ENCODE results near the gene CHI3L1. TPM values are rescaled to one million over a fixed set of nuclear protein-coding genes. Genes with fewer than 3 reads are reported as not detected.
A peak's percentile ranks its signal among the peaks of the same experiment; 100 is the strongest.

The CHI3L1 gene
- total RNA-seq, 1 experiment from 2014 or later: not detected

- H3K79me2 ChIP-seq (ENCODE audit: insufficient read depth, low read length): no peaks in the 10 kb centered on the region
- H3K23me2 ChIP-seq (ENCODE audit: insufficient read length, low read depth, low read length, poor library complexity, severe bottlenecking): peaks cover 3% of the 10 kb centered on the region
- no peak overlapping the region for H4K91ac ChIP-seq (ENCODE audit: insufficient read length, low read depth, low read length)
- no peaks in the 10 kb centered on the region for H3K36me3 Mint-ChIP-seq (ENCODE audit: insufficient read depth in 1 of 3, low read depth in 3 of 3)
- no peaks in the 10 kb centered on the region for H4K20me1 ChIP-seq (ENCODE audit: control insufficient read depth, insufficient read depth, insufficient read length)
- peaks cover 6% of the 10 kb centered on the region; the same call in 1 of the 2 replicates for H3K4me1 ChIP-seq (ENCODE audit: insufficient read depth, low read length)
- peak overlapping the region in 1 of 3 experiments; percentile 57; a peak in 1 of 7 replicates for H3K27ac Mint-ChIP-seq
- no peaks in the 10 kb centered on the region for H3K9me3 ChIP-seq (ENCODE audit: control insufficient read depth, low read depth, low read length)
- H2BK15ac ChIP-seq (ENCODE audit: low read depth, low read length): no peak overlapping the region
- H2BK20ac ChIP-seq (ENCODE audit: low read depth, low read length, poor library complexity, severe bottlenecking): no peak overlapping the region
- no peak overlapping the region for H2BK120ac ChIP-seq (ENCODE audit: low read depth, low read length, poor library complexity, severe bottlenecking)
- H3K14ac ChIP-seq (ENCODE audit: insufficient read depth, low read length): no peak overlapping the region; the same call in 1 of the 2 replicates
- no peak for TF ChIP-seq CTCF (conservative IDR thresholded peaks at IDR 0.05)
- H3K79me1 ChIP-seq (ENCODE audit: insufficient read depth, low read depth, low read length, poor library complexity, severe bottlenecking): no peaks in the 10 kb centered on the region
- H3K4me2 ChIP-seq (ENCODE audit: insufficient read depth, insufficient read length, low read length): no peak overlapping the region
- no peak overlapping the region for H3K23ac ChIP-seq (ENCODE audit: insufficient read length, low read depth, low read length)
- H3K27ac ChIP-seq (ENCODE audit: insufficient read length, low read depth, low read length): no peak overlapping the region
- no CpG with 5 or more reads among the region's 10 CpGs for WGBS (ENCODE audit: extremely low coverage, insufficient read length, low lambda C conversion rate)
- H3K4me1 Mint-ChIP-seq: peaks cover 29 to 41% of the 10 kb centered on the region in 2 experiments
- no peak overlapping the region for H4K8ac ChIP-seq (replicated peaks; ENCODE audit: insufficient read length, low read depth, low read length)
- no peak overlapping the region for H2BK5ac ChIP-seq (ENCODE audit: insufficient read length, low read length)
- H2AFZ ChIP-seq (ENCODE audit: low read length): no peak overlapping the region
- H3T11ph ChIP-seq (ENCODE audit: low read length): no peak overlapping the region
- no peak overlapping the region for H2AK5ac ChIP-seq (ENCODE audit: insufficient read length, low read length)
- DNase-seq: no peak
- no peak overlapping the region for H3K56ac ChIP-seq (ENCODE audit: insufficient read length, low read depth, low read length)
- H3K9ac ChIP-seq (ENCODE audit: extremely low read depth, insufficient read length, low read length): no peak overlapping the region
- H4K5ac ChIP-seq (ENCODE audit: insufficient read length, low read depth, low read length): no peak overlapping the region
- H2BK12ac ChIP-seq (ENCODE audit: insufficient read length, low read depth, low read length): no peak overlapping the region
- H3K4me3 Mint-ChIP-seq: no peak overlapping the region
- no peaks in the 10 kb centered on the region for H3K27me3 ChIP-seq (ENCODE audit: insufficient read depth, low read length)
- no peak overlapping the region for H3K18ac ChIP-seq (ENCODE audit: insufficient read length, low read depth, low read length)
- H3K4ac ChIP-seq (ENCODE audit: low read depth, low read length): no peak overlapping the region
- no peaks in the 10 kb centered on the region; the same call in 1 of the 2 replicates for H3K27me3 Mint-ChIP-seq (ENCODE audit: low read depth)
- H3K9me3 Mint-ChIP-seq: no peaks in the 10 kb centered on the region; a peak in 2 of 5 replicates
Observed at GRCh38 chr1:203185061-203185461, 1.4 kb downstream of the CHI3L1 start.
